GM13976 (cell line): Measurements from ENCODE around the gene CYRIA.

ENCODE experiments used
- DNase-seq: peaks from one replicate; pipeline ENCODE4 v3.0.0; 2012; ENCODE audit warnings: low spot score
- in situ Hi-C: fragments of 300-500 bp; cut with MboI; formaldehyde crosslinking; loops from one replicate; pipeline ENCODE4 v1.12.0; 2022; ENCODE audit warnings: low sequenced_read_pairs, mixed read lengths, inconsistent platforms; ENCODE audit not compliant: unreplicated experiment
- TF ChIP-seq, protein P1 (sequence below): IDR thresholded peaks from 2 replicates; pipeline ENCODE4 v1.5.1; 2012; ENCODE audit warnings: borderline replicate concordance, mild to moderate bottlenecking; ENCODE audit not compliant: insufficient read depth; ENCODE audit errors: extremely low read depth, missing control alignments, control extremely low read depth

Gene CYRIA

DNA sequence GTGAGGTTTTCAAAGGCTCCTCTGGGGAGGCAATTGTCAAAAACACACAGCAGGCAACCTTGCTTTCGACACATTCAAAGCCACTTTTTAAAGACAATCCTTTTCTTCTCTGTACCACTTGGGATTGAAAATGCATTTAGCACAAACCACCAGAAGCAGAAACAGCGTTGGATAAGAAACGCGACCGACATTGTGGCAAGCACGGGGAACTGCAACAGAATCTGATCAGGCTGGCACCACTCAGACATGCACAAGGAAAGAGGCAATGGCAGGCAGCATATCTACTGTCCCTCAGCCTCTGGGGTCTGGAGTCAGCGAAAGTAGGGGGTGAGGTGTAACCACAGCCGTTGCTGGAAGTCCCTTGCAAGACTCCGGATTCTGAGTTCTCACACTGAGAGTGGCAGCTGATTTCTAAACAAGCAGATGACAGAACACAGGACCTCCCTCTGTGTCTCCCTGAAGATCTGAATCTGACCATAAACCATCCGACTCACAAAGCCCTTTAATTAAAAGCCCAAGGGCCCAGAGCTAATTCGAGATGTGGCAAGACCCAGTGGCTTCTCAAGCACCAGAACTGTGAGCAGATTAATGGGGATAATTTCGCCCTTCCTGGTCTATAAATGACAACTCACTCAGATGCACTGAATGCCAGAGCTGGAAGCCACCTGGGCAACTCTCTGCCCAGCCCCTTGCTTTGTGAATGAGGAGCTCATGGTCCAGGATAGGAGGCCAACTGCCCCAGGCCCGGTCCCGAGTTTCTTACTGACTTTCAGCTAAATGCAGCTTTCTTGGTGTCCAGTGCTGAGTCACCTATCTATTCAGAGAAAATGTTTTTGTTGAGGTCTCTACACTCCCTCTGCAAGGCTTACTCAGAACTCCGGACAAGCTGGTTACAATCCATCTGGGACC is 29.6 kb downstream of the CYRIA start:
- TF ChIP-seq, protein P1, sequence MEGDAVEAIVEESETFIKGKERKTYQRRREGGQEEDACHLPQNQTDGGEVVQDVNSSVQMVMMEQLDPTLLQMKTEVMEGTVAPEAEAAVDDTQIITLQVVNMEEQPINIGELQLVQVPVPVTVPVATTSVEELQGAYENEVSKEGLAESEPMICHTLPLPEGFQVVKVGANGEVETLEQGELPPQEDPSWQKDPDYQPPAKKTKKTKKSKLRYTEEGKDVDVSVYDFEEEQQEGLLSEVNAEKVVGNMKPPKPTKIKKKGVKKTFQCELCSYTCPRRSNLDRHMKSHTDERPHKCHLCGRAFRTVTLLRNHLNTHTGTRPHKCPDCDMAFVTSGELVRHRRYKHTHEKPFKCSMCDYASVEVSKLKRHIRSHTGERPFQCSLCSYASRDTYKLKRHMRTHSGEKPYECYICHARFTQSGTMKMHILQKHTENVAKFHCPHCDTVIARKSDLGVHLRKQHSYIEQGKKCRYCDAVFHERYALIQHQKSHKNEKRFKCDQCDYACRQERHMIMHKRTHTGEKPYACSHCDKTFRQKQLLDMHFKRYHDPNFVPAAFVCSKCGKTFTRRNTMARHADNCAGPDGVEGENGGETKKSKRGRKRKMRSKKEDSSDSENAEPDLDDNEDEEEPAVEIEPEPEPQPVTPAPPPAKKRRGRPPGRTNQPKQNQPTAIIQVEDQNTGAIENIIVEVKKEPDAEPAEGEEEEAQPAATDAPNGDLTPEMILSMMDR: no peak
- DNase-seq: no peak
- in situ Hi-C loops: no loop called here

DNA sequence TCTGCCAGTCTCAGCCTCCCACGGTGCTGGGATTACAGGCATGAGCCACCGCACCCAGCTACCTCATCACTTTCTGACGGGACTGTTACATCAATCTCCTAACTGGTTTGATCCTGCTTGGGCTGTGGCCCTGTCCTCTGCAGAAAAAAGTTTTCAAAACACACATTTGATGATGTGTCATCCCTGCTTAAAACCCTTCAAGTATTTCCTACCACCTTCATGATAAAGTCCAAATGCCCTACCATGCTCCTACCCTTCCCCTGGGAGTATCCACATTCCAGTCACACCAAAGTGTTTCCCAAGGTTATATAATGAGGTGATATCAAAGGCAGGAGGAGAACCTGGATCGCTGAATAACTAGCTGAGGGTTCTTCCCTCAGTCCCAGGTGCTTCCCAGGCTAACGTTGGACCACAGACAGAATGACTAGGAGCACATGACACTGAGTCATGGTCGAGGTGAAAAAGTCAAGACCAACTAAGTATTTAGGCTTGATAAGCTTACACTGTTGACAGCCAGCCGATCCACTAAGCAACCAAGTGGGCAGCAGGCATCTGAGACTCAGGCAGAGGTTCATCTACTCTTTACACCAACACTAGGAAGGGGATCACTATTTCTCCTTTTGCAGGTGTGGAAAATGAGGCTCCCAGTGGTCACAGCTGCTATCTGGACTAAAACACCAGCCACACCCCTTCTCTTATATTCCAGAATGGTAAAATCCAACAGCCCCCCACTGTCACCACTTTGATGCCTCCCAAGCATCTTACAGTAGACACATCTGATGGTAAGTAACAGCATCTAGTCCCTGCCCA is 31.8 kb downstream of the CYRIA start:
- TF ChIP-seq, protein P1: no peak
- DNase-seq: no peak

DNA sequence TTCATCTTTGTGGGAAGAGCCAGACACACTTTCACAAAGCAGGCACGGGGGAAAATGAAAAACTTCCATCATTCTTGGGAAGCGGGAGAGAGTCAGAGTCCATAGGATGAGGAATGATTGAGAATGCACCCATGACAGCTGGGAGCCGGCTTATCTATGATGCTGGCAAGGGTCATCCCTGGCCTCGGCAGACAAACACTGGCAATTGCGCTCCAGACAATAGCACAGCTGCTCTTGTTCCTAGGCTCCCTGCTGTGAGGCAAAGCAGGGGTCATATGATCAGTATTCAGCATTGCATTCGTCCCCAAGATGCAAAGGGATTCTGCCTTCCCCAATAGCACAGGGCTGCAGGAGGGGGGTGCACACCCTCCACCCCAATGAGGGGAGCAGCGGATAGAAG is 33.0 kb downstream of the CYRIA start:
- in situ Hi-C loops: no loop called here
- TF ChIP-seq, protein P1: no peak
- DNase-seq: no peak

More for the DNA sequence above, 31.8 kb downstream of the CYRIA start:
- in situ Hi-C loops: no loop called here

DNA sequence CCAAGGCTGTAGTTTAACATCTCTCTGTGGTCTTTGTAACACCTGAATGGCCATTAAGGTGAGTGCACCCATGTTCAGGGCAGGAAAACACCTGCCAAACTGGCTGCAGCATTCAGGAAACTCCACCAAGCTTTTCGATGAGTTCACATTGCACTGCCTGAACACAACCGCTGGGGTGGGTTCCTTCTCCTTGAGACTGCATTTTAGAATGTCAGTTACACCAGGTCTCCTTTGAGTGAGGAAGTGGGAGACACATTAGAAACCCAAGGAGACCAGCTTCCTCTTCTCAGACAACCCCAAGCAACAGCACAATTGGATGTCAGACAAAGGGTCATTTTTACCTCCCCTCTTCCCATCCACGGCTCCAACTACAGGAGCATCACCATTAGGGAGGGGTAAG is 35.2 kb downstream of the CYRIA start:
- no peak for DNase-seq
- in situ Hi-C loops: no loop called here

DNA sequence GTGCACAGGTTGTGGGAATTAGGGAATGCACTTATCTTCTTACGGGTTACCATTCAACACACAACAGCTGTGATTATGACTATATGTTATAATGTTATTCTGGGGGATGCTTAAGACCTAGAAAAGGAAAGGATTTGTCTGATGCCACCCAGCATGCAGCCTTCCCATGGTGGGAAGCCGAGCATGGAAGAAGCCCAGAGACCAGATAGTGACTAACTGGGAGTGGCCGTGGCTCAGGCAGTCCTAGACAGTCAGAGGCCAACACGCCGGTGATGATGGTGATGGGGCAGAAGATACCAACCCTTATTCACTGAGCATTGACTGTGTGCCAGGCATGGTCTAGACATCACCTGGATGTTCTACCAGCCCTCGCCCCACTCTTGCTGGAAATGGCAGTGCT is 35.9 kb downstream of the CYRIA start:
- in situ Hi-C loops: no loop called here
- DNase-seq: no peak
- TF ChIP-seq, protein P1: no peak

More for the DNA sequence above, 35.2 kb downstream of the CYRIA start:
- TF ChIP-seq, protein P1: peak; percentile 20

DNA sequence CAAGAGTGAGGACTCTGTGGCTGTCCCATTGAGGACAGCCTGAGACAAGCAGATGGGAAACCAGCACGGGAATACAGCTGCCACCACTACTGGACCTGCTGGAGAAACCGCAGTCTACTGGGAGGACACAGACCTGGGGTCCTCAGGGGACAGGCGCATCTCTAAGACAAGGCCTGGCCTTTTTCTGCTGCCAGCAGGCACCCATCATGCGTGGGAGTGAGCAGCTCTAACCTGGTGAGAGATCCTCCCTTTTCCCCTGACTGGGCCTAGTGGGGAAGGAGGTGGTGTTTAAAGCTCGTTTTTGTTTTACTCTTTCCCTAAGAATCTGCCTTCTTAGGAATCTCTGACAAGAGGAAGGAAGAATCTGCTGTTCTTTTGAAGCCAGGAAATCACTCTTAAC is 36.6 kb downstream of the CYRIA start:
- in situ Hi-C loops: no loop called here
- DNase-seq: no peak
- TF ChIP-seq, protein P1: no peak
